Measurements from ENCODE around the gene SIRT3. TPM values are rescaled to one million over a fixed set of nuclear protein-coding genes. Genes with fewer than 3 reads are reported as not detected.
"Not testable (repeated sequence)": the region's sequence is repeated elsewhere in the genome, so short reads cannot be mapped to it uniquely, and the experiment has no call there.

The SIRT3 gene
- total RNA-seq, 1 donor from 2014 or later, result 14.1 TPM

DNA sequence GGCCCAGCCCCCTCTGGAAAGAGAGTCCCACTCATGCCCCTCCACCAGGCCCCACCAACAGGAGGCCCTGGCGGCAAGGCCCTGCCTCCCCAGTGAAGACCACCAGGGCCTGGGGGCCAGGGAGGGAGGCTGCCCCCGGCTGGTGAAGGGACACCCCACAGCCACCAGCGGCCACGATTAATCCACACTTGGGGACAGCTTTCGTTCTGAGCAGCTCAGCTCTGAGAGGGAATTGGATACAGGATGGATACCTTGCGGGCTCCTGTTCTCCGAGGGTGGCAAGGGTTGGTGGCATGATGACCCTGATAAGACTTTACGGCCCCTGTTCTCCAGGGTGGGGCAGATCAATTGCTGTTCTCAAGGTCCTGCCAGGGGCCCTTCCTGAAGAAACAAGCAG lies 35.2 kb upstream of the SIRT3 start:
- peak; percentile 83 for DNase-seq (ENCODE audit: low spot score)

DNA sequence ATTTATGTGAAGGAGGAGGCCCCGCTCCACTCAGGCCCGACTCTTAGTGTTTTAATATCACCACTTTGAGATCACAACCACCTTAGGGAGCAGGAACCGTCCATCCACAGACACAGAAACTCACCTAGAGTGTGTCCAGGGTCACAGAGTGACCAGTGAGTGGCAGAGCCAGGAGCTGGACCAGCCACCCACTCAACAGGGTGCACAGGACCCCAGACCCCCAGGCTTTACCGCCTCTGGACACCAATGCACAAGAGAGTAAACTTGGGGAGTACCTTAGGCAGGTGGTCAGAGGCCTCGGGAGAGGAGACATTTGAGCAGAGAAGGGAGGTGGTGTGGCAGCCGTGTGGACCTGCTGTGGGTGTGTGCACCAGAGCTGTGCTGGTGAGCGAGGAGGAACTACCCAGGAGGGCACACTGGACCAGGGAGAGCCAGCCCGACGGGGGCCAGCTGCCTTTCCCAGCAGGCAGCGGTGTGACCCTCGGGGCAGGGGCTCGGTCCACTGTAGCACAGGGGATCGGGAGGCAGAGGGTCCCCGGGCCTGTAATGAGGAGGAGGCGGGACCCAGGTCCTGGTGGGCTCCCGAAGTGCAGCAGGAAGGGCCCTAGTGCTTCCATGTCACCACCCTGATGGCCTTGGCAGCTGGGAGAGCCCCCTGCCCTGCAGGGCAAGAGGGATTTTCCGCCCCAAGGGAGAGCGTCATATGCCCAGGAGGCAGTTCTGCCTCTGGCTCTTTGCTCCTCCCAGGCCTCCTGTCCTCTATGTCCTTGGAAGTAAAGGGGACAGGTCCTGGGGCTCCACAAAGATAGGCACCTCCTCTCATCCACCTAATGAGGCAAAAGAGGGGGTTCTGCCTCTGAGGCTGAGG lies 34.5 kb upstream of the SIRT3 start:
- peak; percentile 84 for DNase-seq (ENCODE audit: low spot score)

- no peak for DNase-seq (ENCODE audit: low spot score)
These were observed 33.2 kb upstream of the SIRT3 start for GRCh38 chr11:269146-269890.

GRCh38 chr11:268716-269145 lies 32.6 kb upstream of the SIRT3 start:
- not testable (repeated sequence) for DNase-seq (ENCODE audit: low spot score)

DNA sequence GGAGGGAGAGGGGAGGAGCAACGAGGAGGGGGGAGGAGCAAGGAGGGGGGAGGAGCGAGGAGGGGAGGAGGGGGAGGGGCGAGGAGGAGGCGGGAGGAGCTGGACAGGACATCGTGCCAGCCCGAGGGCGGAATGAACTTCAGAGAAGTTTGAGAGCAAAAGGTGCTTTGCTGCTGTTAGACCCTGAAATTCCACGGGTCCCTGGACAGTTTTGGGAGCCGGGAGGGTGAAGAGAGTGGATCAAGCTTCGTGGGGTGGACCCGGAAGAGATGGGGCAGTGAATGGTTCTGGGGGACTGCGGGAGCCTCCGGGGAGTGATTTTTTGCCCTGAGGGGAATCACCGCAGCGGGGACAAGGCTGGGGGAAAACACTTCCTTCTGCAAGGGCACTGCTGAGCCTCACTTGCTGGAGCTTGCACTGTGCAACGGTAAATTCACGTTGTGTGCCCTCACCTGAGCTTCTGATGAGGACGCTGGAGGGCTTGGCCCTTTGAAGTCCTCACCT lies 31.4 kb upstream of the SIRT3 start:
- no peak for DNase-seq (ENCODE audit: low spot score)

DNA sequence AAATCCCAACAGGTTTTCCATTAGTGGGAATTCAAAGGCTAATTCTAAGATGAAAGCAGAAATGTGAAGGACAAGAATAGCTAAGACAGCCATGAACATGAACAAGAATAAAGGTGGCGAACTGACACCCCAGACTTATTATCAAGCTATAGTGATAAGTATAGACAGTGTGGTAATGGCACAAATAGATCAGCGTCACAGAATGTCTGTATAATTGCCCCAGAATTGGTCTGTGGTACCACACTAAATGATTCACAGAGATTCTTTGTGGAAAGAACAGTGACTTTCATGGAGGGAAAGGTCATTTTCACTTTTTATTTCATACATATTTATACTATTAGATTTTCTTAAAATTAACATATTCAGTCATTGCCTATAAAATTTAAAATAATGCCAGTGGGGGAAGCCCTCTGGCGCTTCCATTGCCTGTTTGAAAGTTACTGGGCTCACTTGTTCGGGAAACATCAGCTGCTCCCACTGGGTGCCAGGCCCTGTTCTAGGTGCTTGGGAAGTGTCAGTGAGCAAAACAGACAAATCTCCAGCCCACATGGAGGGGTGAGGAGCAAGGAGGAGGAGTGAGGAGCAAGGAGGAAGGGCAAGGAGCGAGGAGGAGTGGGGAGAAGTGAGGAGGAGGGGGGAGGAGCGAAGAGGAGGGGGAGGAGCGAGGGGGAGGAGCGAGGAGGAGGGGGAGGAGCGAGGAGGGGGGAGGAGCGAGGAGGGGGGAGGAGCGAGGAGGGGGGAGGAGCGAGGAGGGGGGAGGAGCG lies 30.7 kb upstream of the SIRT3 start:
- no peak for DNase-seq (ENCODE audit: low spot score)

DNA sequence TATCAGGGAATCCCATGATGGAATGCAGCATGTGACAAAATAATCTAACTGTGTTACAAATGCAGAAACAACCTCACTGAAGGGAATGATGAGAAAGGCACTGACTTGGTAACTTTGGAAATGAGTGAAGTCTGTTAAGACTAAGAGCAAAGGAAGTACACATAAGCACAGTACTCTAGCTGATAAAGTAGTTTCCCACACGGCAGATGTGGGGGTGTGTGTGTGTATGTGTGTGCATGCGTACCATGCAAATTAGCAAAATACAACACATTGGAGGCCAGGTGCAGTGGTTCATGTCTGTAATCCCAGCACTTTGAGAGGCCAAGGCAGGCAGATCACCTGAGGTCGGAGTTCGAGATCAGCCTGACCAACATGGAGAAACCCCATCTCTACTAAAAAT lies 25.5 kb upstream of the SIRT3 start:
- no peak for DNase-seq (ENCODE audit: low spot score)

- no peak for DNase-seq (ENCODE audit: low spot score)
These were observed 23.3 kb upstream of the SIRT3 start for GRCh38 chr11:259413-259812.

DNA sequence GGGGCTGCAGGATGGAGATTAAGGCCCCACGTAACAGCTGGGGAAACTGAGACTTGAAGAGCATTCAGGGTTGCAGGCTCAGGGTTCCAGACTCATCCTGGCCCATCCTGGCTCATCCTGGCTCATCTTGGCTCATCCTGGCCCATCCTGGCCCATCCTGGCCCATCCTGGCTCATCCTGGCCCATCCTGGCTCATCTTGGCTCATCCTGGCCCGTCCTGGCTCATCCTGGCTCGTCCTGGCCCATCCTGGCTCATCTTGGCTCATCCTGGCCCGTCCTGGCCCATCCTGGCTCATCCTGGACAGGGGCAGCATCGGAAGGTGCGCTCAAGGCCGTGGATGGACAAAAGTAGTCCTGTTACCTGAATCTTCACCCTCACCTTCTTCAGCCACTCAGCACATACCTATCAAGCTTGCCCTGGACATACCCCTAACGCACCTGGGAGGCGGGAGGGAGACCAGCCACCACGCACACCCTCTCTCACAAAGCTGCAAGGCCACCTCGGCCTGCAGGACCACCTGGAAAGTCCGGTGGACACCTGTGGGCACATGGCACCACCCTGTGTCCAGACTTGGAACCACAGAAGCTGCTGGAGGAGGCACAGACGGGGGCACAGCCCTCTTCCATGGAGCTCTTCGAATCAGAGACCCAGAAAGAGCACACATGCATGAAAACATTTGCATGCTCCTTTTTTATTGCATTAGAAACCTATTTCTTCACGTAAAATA lies 21.8 kb upstream of the SIRT3 start:
- no peak for DNase-seq (ENCODE audit: low spot score)

DNA sequence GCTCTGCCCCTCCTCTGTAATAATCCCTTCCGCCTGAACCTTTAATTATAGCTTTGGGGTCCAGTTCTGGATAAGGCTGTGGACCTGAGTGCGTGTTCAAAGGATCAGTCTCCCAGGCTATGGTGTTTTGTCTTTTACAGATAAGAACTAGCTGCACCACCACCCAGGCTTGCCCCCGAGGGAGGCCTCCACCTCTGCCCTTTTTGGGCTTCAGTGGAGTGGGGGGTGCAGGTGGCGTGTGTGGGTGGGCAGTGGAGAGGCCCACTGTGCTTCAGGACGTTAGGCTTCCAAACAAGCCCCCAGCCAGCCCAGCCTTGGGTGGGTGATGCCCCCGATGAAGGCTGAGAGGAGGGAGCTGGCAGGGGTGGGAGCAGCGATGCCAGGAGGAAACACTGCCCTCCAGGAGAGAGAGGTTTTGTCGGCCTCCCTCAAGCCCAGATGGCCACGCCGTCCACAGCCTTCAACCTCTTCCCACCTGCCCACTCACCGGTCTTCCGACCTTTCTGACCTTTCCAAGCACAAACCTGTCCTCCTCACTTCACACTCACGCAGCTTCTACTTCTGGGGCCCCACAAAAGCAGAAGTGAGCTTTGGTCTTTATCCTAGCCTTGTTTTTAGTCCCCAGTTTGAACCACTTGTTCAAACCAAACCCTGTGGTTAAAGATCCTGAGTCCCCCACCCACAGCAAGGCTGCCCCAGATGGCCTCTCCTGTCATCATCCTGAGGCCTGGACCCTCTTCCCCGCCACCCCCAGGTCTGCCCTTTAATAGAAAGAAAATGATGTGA lies 21.0 kb upstream of the SIRT3 start:
- no peak for DNase-seq (ENCODE audit: low spot score)

DNA sequence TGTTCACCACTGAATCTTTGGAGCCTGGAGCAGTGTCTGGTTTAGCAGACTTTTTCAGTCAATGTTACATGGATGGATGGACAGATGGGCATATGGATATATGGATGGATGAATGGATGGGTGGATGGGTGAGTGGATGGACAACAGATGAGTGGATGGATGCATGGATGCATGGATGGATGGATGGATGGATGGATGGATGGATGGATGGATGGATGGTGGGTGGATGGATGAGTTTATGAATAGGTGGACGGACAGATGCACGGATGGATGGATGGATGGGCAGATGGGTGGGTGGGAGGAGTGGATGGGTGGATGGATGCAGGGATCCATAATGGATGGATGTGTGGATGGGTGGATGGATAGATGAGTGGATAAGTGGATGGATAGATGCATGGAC lies 19.7 kb upstream of the SIRT3 start:
- no peak for DNase-seq (ENCODE audit: low spot score)

GRCh38 chr11:255176-255575 lies 19.0 kb upstream of the SIRT3 start:
- no peak for DNase-seq (ENCODE audit: low spot score)

GRCh38 chr11:253886-254270 lies 17.7 kb upstream of the SIRT3 start:
- DNase-seq (ENCODE audit: low spot score), result no peak

- no peak for DNase-seq (ENCODE audit: low spot score)
These were observed 17.2 kb upstream of the SIRT3 start for GRCh38 chr11:253160-253885.

GRCh38 chr11:252666-253065 lies 16.5 kb upstream of the SIRT3 start:
- no peak for DNase-seq (ENCODE audit: low spot score)

DNA sequence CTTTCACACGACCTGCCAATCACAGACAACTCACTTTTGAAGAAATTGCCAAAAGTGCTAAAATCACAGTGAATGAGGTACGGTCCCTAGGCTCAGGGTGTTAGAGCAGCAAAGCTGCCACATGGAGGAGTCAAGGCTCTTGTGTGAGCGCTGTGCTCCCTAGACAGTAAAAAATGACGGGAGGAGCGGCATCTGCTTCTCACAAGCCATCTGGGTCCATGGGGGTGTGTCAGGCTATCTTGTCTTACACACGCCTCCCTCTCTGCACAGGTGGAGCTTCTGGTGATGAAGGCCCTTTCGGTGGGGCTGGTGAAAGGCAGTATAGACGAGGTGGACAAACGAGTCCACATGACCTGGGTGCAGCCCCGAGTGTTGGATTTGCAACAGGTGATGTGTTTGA lies 15.4 kb upstream of the SIRT3 start:
- DNase-seq (ENCODE audit: low spot score), result no peak

GRCh38 chr11:250740-251299 lies 14.7 kb upstream of the SIRT3 start:
- DNase-seq (ENCODE audit: low spot score), result no peak

GRCh38 chr11:250274-250673 lies 14.1 kb upstream of the SIRT3 start:
- DNase-seq (ENCODE audit: low spot score), result no peak

- no peak for DNase-seq (ENCODE audit: low spot score)
These were observed 12.9 kb upstream of the SIRT3 start for GRCh38 chr11:249062-249461.
